ENCODE data around the gene LNPEP. TPM values are rescaled to one million over a fixed set of nuclear protein-coding genes. Genes with fewer than 3 reads are reported as not detected.

The LNPEP gene
- total RNA-seq, 1 donor from 2014 or later: 31.4 TPM

DNA sequence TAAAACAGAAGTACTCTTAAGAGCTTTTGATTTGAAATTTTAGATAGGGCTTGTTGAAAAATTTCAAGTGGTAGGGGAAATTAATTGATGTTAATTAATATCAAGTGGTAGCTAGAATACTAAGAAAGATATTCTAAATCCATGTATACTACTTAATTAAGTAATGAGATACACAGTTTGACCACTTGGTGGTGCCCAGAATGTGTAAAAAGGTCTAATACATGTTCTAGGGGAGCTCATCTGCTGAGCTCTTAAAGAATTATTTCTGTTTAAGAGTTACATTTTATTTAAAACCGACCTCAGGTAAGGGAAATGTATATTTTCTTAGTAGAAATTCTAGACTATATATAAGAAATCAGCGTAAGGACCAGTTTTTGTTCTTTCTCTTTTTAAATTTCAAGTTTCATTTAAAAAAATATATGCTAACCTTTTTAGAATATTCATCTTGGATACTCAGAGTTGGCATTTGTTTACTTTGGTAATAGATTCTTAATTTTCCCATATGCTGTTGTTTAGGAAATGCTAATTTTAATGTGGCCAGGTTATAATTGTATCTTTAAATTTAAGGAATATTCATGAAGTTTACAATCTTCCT, 61.5 kb downstream of the LNPEP start:
- H3K36me3 Mint-ChIP-seq (ENCODE audit: low read depth): peaks cover 13% of the 10 kb centered on the region
- DNase-seq (ENCODE audit: low spot score): no peak
- H3K27me3 Mint-ChIP-seq (ENCODE audit: low read depth): no peaks in the 10 kb centered on the region
- H3K4me3 Mint-ChIP-seq (ENCODE audit: unreplicated experiment): no peak overlapping the region
- H3K9me3 Mint-ChIP-seq (ENCODE audit: low read depth): no peaks in the 10 kb centered on the region
- TF ChIP-seq CTCF (IDR thresholded peaks at IDR 0.05): peak; percentile 87
- H3K4me1 Mint-ChIP-seq (ENCODE audit: low read depth): peaks cover 21% of the 10 kb centered on the region
- H3K27ac Mint-ChIP-seq (ENCODE audit: unreplicated experiment): no peak overlapping the region

GRCh38 chr5:96999856-97000255, 64.0 kb downstream of the LNPEP start:
- H3K9me3 Mint-ChIP-seq (ENCODE audit: low read depth): no peaks in the 10 kb centered on the region
- H3K4me1 Mint-ChIP-seq (ENCODE audit: low read depth): peaks cover 19% of the 10 kb centered on the region
- H3K27ac Mint-ChIP-seq (ENCODE audit: unreplicated experiment): no peak overlapping the region
- no peak overlapping the region for H3K4me3 Mint-ChIP-seq (ENCODE audit: unreplicated experiment)
- TF ChIP-seq CTCF (IDR thresholded peaks at IDR 0.05): no peak
- peaks cover 10% of the 10 kb centered on the region for H3K36me3 Mint-ChIP-seq (ENCODE audit: low read depth)
- no peak for DNase-seq (ENCODE audit: low spot score)
- H3K27me3 Mint-ChIP-seq (ENCODE audit: low read depth): no peaks in the 10 kb centered on the region

DNA sequence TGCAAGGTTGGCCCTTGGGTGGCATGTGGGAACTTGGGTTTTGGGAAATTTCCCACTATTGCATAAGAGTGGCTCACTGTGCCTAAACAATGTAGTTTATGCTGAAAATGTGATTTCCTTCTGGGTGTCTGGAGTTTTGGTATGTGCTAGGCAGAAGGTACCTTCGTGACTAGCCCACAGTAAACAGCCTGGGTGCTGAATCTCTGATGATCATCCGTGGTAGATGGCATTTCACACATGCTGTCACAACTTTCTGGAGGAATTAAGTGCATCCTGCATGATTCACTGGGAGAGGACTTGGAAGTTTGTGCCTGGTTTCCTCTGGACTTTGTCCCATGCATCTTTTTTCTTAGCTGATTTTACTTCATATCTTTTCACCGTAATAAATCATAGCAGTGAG, 64.5 kb downstream of the LNPEP start:
- DNase-seq (ENCODE audit: low spot score): no peak
- TF ChIP-seq CTCF (IDR thresholded peaks at IDR 0.05): no peak
- peaks cover 9% of the 10 kb centered on the region for H3K36me3 Mint-ChIP-seq (ENCODE audit: low read depth)
- no peaks in the 10 kb centered on the region for H3K9me3 Mint-ChIP-seq (ENCODE audit: low read depth)
- H3K27ac Mint-ChIP-seq (ENCODE audit: unreplicated experiment): no peak overlapping the region
- peaks cover 14% of the 10 kb centered on the region for H3K4me1 Mint-ChIP-seq (ENCODE audit: low read depth)
- H3K4me3 Mint-ChIP-seq (ENCODE audit: unreplicated experiment): no peak overlapping the region
- no peaks in the 10 kb centered on the region for H3K27me3 Mint-ChIP-seq (ENCODE audit: low read depth)

- no peak for DNase-seq (ENCODE audit: low spot score)
- H3K4me1 Mint-ChIP-seq (ENCODE audit: low read depth): peaks cover 13% of the 10 kb centered on the region
- no peaks in the 10 kb centered on the region for H3K9me3 Mint-ChIP-seq (ENCODE audit: low read depth)
- H3K36me3 Mint-ChIP-seq (ENCODE audit: low read depth): peaks cover 9% of the 10 kb centered on the region
- TF ChIP-seq CTCF (IDR thresholded peaks at IDR 0.05): no peak
- no peak overlapping the region for H3K27ac Mint-ChIP-seq (ENCODE audit: unreplicated experiment)
- H3K27me3 Mint-ChIP-seq (ENCODE audit: low read depth): no peaks in the 10 kb centered on the region
- H3K4me3 Mint-ChIP-seq (ENCODE audit: unreplicated experiment): no peak overlapping the region
These were observed 67.1 kb downstream of the LNPEP start for GRCh38 chr5:97002983-97003382.

DNA sequence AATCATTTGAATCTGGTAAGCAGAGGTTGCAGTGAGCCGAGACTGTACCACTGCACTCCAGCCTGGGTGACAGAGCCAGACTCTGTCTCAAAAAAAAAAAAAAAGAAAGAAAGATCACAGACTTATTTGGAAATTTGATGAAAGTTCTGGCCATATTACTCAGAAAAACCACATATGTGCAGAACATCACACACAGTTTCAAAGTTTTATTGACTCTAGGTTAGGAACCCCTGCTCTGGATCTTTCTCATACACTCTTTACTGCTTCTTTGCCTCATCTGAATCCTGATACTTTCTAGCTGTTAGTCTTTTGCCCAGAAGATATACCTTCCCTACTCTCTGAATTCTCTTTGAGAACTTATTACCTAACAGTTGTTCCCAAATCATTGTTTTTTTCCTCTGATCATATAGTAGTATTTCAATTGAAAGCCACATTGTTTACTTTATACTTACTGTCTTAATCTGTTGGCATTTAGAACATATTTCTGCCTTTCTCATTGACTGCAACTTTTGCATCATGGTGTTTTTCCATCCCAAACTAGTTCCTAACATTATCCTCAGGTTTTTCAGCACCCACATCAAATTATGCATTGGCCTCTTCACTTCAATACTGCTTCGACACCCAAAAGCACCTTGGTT, 68.7 kb downstream of the LNPEP start:
- Mint-ChIP-seq H3K36me3 (ENCODE audit: low read depth) (peaks cover 3% of the 10 kb centered on the region), H3K4me1 (ENCODE audit: low read depth) (peaks cover 12% of the 10 kb centered on the region), H3K27me3 (ENCODE audit: low read depth) (no peaks in the 10 kb centered on the region), H3K4me3 (ENCODE audit: unreplicated experiment) (no peak overlapping the region), H3K27ac (ENCODE audit: unreplicated experiment) (peak overlapping the region; percentile 64), H3K9me3 (ENCODE audit: low read depth) (no peaks in the 10 kb centered on the region)
- no peak for DNase-seq (ENCODE audit: low spot score)
- TF ChIP-seq CTCF (IDR thresholded peaks at IDR 0.05): no peak
